Forelimb muscle (tissue), 1 donor: Measurements from ENCODE around the gene NCOA5. TPM values are rescaled to one million over a fixed set of nuclear protein-coding genes. Genes with fewer than 3 reads are reported as not detected.

Source experiments
- DNase-seq: peaks from one replicate; pipeline ENCODE4 v3.0.0-alpha.2; 2013; ENCODE audit warnings: low read depth
- polyA plus RNA-seq: library from polyadenylated mRNA; unstranded; fragments of 120-200 nt; gene quantifications from one replicate; pipeline ENCODE4 v1.2.1, GENCODE V29; 2013; ENCODE audit not compliant: insufficient read length

NCOA5 gene
- polyA plus RNA-seq, 1 donor: 29.0 TPM

DNA sequence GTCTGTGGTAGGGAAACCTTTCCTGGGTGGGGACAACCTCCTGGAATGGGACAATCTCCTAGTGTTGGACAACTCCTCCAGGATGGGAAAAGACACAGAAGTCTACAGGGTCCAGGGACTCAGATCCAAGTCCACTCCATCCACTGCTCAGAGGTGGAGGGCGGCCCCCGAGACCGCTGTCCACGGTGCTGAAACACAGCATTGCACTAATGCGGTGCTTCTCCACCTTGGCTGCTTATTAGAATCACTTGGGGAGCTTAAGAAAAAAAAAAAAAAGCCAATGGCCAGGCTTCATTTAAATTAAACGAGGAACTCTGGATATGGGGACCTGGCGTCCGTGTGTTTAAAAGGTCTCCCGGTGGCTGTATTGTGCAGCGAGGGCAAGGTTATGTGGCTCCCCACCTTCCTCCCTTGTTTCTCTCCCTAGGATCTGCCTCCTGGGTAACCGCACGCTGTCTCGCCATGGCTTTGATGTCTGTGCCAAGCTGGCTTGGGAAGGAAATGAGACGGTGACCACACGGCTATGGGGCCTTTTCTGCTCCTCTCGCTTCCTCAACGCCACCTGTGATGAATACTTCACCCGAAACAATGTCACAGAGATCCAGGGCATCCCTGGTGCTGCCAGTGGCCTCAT is 48.7 kb downstream of the NCOA5 start:
- DNase-seq: no peak

- no peak for DNase-seq
These were observed 52.7 kb downstream of the NCOA5 start for GRCh38 chr20:46037036-46037435.

GRCh38 chr20:46036370-46036769 is 53.4 kb downstream of the NCOA5 start:
- no peak for DNase-seq

- DNase-seq: no peak
These were observed 54.0 kb downstream of the NCOA5 start for GRCh38 chr20:46035713-46036112.

- no peak for DNase-seq
These were observed 54.5 kb downstream of the NCOA5 start for GRCh38 chr20:46035253-46035652.

DNA sequence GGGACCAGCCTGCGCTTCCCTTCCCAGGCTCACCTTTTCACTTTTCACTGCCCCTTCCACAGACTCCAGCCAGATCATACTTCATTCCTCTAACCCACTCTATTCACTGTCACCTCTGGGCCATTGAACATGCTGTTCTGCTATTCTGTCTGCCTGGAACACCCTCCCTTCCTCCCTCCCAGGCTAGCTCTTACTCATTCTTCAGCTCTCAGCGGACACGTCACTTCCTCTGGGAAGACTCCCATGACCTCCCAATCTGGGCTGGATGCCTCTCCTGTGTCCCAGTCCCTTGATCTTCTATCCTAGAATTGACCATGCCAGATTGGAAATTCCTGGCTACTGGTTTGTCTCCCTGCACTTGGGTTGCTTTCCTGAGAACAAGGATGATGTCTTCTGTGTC is 55.7 kb downstream of the NCOA5 start:
- DNase-seq: no peak

DNA sequence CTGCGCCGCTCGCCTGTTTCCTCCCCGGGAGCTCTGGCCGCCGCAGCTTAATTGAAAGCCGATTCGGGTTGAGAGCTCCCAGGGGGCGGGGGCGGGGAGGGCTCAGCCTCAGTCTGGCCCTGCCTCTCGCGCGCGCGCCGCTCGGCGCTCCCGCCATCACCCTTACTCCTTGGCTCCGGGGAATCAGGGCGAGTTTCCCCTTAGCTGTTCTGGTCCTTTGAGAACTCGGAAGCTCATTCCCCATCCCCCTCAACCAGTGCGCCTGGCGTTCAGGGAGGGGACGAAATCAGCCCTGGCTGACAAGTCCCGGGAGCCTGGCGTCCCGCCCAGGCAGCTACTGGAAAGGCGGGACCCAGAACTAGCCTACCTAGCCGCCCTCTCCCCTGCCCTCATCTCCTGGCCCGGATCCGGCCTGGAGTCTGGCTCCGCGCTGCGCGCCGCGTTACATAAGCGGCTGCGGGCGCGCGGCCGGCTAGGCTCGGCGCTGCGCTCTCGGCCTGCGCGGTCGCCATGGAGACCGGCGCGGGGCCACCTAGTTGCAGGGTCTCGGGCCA is 58.0 kb downstream of the NCOA5 start:
- DNase-seq: no peak

- DNase-seq: no peak
These were observed 58.7 kb downstream of the NCOA5 start for GRCh38 chr20:46031014-46031569.

GRCh38 chr20:46030284-46031013 is 59.3 kb downstream of the NCOA5 start:
- no peak for DNase-seq

- DNase-seq: no peak
These were observed 60.9 kb downstream of the NCOA5 start, which contains the start of gene SLC12A5 for GRCh38 chr20:46028772-46029371. SLC12A5 (plus strand) TSS chr20:46029215; CDS start chr20:46029345, 130 bp downstream.

DNA sequence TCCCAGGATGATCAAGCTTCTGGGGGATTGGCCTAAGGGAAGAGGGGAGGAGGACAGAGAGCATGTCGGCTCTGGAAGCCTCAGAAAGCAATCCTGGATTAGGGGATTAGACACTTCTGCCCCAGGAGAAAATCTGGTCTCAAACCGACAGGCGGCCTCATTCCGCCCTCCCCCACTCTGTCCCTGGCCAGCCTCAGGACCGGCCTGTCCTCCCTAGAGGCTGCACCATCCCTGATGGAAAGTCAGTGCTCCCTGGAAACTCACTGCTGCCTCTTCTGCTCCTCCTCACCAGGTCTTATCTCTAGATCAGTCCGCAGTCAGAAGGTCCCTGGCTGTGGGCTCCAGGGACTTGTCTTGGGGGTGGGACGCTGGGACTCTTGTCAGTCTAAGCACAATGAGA is 61.7 kb downstream of the NCOA5 start:
- DNase-seq: no peak

GRCh38 chr20:46027245-46027853 is 62.4 kb downstream of the NCOA5 start:
- peak; percentile 25 for DNase-seq

GRCh38 chr20:46025376-46025783 is 64.4 kb downstream of the NCOA5 start:
- no peak for DNase-seq

- no peak for DNase-seq
These were observed 65.8 kb downstream of the NCOA5 start for GRCh38 chr20:46023999-46024398.

- DNase-seq: no peak
These were observed 66.6 kb downstream of the NCOA5 start for GRCh38 chr20:46023148-46023484.

GRCh38 chr20:46022411-46023147 is 67.2 kb downstream of the NCOA5 start:
- DNase-seq: no peak

DNA sequence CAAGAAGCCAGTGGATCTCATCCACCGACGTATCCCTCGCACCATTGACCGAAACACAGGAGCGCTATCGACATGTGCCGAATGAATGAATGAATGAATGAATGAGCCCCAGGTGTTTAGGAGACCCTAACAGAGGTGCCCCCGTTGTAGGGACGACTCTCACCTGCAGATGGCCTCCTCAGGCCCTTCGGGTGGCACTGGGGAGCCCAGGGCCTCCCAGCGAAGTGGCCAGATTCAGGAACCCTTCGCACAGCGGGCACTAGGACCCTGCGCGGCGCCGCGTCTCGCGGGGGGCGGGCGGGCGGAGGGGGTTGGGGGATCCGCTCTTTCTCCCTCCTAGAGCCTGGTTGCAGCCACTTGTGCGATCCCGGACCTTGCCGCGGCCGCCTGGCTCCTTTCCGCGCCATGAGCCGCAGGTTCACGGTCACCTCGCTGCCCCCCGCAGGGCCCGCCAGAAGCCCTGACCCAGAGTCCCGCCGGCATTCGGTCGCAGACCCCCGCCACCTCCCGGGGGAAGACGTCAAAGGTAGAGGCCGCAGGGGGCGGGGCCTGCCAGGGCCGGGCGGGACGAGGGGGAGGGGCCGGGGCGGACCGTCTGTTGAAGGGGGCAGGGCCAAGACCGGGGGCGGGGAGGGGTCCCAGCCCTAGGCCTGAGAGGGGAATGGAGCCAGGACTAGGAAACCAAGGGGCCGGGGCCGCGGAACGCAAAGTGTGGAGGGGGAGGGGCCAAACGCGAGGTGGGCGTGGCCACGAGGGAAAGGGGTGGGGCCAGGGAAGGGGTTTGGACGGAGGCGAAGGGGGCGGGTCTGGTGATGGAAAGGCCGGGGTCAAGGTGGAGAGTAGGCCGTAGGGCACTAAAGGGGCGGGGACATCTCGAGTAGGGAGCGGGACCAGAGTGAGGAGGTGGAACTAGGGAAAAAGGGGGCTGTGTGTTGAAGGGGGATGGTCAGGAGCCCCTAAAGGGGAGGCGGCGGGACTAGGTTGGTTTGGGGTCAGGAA is 68.1 kb downstream of the NCOA5 start:
- DNase-seq: no peak

DNA sequence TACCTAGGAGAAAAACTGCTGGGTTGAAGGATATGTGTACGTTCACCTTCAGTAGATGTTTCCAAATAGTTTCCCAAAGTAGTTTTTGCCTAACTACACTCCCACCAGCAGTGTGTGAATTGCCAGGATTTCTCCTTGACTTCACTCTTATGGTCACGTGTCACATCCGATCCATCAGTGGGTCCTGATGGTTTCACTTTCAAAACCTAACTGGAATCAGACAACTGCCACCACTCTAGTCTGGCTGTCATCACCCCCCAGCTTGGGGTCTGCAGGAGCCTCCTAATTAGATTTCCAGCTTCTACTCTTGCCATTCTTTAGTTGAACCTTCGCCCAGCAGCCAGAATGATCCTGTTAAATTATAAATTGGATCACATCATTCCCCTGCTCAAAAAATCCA is 69.2 kb downstream of the NCOA5 start:
- no peak for DNase-seq

DNA sequence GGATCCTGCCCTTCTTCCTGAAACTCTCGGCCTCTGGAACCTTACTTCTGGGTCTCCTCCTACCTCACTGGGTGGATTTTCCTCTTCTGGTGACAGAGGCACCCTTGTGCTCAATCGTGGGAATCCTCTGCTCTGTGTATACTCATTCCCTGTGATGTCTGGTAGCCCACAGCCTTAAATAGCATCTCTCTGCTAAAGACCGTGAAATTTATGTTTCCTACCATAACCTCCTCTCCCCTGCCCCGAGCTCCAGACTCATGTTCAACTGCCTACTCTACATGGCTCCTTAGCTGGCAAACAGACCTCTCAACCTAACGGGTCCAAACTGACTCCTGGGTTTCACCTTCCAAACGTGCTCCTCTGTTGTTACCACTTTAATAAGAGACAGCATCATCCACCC is 71.2 kb downstream of the NCOA5 start:
- DNase-seq: no peak

DNA sequence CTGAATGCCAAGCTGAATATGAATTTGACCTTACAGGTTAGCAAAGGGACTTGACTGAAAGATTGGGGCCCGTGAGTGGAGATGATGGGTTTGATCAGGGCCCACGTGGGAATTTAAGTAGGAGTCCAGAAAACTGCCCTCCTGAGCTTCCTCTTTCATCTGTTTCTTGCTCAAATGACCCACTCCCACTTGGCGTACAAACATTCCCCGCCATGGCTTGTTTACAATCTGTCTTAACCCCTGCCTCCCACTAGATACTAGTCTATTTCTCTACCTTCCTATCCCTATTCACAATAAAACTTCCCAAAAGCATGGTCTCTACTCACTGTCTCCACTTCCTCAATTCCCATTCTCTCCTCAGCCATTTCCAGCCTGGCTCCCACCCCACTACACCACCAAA is 71.7 kb downstream of the NCOA5 start:
- DNase-seq: no peak
